K562 (cell line): ENCODE results near the gene CNIH3. TPM values are rescaled to one million over a fixed set of nuclear protein-coding genes. Genes with fewer than 3 reads are reported as not detected.
A peak's percentile ranks its signal among the peaks of the same experiment; 100 is the strongest.

Experiments
- ATAC-seq: fragments of 200-7000 bp; cut with Tn5 transposase; 3 replicates; pipeline ENCODE4 v1.9.1; 2020; ENCODE audit warnings: moderate library complexity
- BruUV-seq: library from RNA; stranded (reverse); fragments of 400-500 nt; replicated peaks from 2 replicates; lab custom pipeline; 2021; lab: Mats Ljungman, UMichigan
- CTCF ChIA-PET: fragments of 300-600 bp; formaldehyde crosslinking; extraction: SDS; loops from one replicate; lab custom pipeline; 2021; ENCODE audit warnings: low intra/inter-chr PET ratio; lab: Yijun Ruan, JAX
- POLR2A ChIA-PET: fragments of 300-600, 350-650 bp; sonication (Branson Sonifier 250); formaldehyde crosslinking; extraction: SDS; loops from one replicate; lab custom pipeline; 2021; ENCODE audit warnings: antibody characterized with exemption, inconsistent platforms; lab: Yijun Ruan, JAX
- DNase-seq, 4 experiments: peaks; one replicate each; pipeline versions ENCODE4 v3.0.0 to v3.0.0-alpha.2; 2011 to 2018; ENCODE audit warnings: low spot score in 3 of 4, mixed read lengths in 3 of 4; ENCODE audit errors: extremely low read depth in 1 of 4
- FAIRE-seq: peaks from 2 replicates; lab custom pipeline; 2011; peaks lifted over from hg19 to GRCh38; lab: Jason Lieb, UNC
- H2AFZ ChIP-seq: 2 replicates; pipeline ENCODE4 v1.6.0; 2011; ENCODE audit warnings: low read depth, low read length, control low read depth, inconsistent platforms
- H3K27ac ChIP-seq: fragments of 200-600 bp; 3 replicates; pipeline ENCODE4 v1.8.0; 2011; ENCODE audit warnings: low read depth, mild to moderate bottlenecking, control low read depth, inconsistent platforms, low read length, moderate library complexity, mixed read lengths; ENCODE audit errors: extremely low read depth
- H3K27me3 ChIP-seq, 2 experiments: fragments of 300-600 bp in 1 of 2; 2 replicates in 1 of 2; 3 replicates in 1 of 2; pipeline versions ENCODE4 v1.6.0 to v1.8.0; 2011; ENCODE audit warnings: inconsistent platforms in 2 of 2, low read length in 2 of 2, mild to moderate bottlenecking in 1 of 2, mixed read lengths in 1 of 2, moderate library complexity in 1 of 2; ENCODE audit not compliant: control insufficient read depth in 2 of 2, insufficient read depth in 2 of 2
- H3K36me3 ChIP-seq: fragments of 300-600 bp; 3 replicates; pipeline ENCODE4 v1.8.0; 2011; ENCODE audit warnings: mild to moderate bottlenecking, low read length, inconsistent platforms; ENCODE audit not compliant: control insufficient read depth, insufficient read depth
- H3K4me1 ChIP-seq, 2 experiments: fragments of 200-600 bp in 1 of 2; replicated peaks in 1 of 2; 2 replicates in 1 of 2; 3 replicates in 1 of 2; pipeline versions ENCODE4 v1.5.1 to v1.8.0; 2011; ENCODE audit warnings: inconsistent platforms in 2 of 2, low read length in 2 of 2, mild to moderate bottlenecking in 1 of 2, mixed read lengths in 1 of 2, moderate library complexity in 1 of 2; ENCODE audit not compliant: control insufficient read depth in 2 of 2, insufficient read depth in 2 of 2
- H3K4me2 ChIP-seq: 2 replicates; pipeline ENCODE4 v1.6.1; 2011; ENCODE audit warnings: low read length, control low read depth, inconsistent platforms, mixed read lengths; ENCODE audit not compliant: insufficient read depth
- H3K4me3 ChIP-seq: fragments of 200-600 bp; sonication (generic), shearing (Covaris generic); 2 replicates; pipeline ENCODE4 v1.5.1; 2016; ENCODE audit warnings: control low read depth, inconsistent platforms
- H3K79me2 ChIP-seq: fragments of 200-600 bp; 3 replicates; pipeline ENCODE4 v1.8.0; 2011; ENCODE audit warnings: low read length, inconsistent platforms; ENCODE audit not compliant: control insufficient read depth, insufficient read depth
- H3K9ac ChIP-seq, 2 experiments: 2 replicates each; pipeline versions ENCODE4 v1.6.0 to v1.6.1; 2011; ENCODE audit warnings: low read depth in 2 of 2, low read length in 2 of 2, control low read depth in 1 of 2, inconsistent platforms in 1 of 2, mild to moderate bottlenecking in 1 of 2, mixed read lengths in 1 of 2; ENCODE audit not compliant: insufficient read depth in 1 of 2
- H3K9me1 ChIP-seq: one replicate; pipeline ENCODE4 v1.6.0; 2011; ENCODE audit warnings: inconsistent platforms, mild to moderate bottlenecking, low read length, moderate library complexity; ENCODE audit not compliant: control insufficient read depth, insufficient read depth
- H3K9me3 ChIP-seq: replicated peaks from 2 replicates; pipeline ENCODE4 v1.5.1; 2011; ENCODE audit warnings: low read depth, low read length, inconsistent platforms; ENCODE audit not compliant: control insufficient read depth, insufficient read depth
- H4K20me1 ChIP-seq: replicated peaks from 2 replicates; pipeline ENCODE4 v1.6.1; 2011; ENCODE audit warnings: low read length, inconsistent platforms, mixed read lengths; ENCODE audit not compliant: control insufficient read depth, insufficient read depth
- ADNP ChIP-seq: fragments of 200-800 bp; sonication (Bioruptor generic); IDR thresholded peaks from 2 replicates; pipeline ENCODE4 v1.6.1; 2016; ENCODE audit warnings: missing genetic modification characterization, missing compliant biosample characterization
- CAMTA2 ChIP-seq: fragments of 250-450 bp; sonication (Bioruptor Pico); conservative IDR thresholded peaks from 2 replicates; pipeline ENCODE4 v1.5.1; 2022
- POLR2B ChIP-seq: fragments of 450-650 bp; IDR thresholded peaks from 2 replicates; pipeline ENCODE4 v1.6.1; 2018; ENCODE audit warnings: low read depth; ENCODE audit not compliant: partially characterized antibody
- SPI1 ChIP-seq: IDR thresholded peaks from 2 replicates; pipeline ENCODE4 v1.6.1; 2011; ENCODE audit warnings: low read depth, low read length, control low read depth, borderline replicate concordance
- ZNF24 ChIP-seq: fragments of 450-650 bp; IDR thresholded peaks from 2 replicates; pipeline ENCODE4 v1.6.1; 2016
- ZNF75A ChIP-seq: fragments of 450-650 bp; formaldehyde crosslinking; IDR thresholded peaks from 2 replicates; pipeline ENCODE4 v1.4.0; 2020; ENCODE audit warnings: mild to moderate bottlenecking
- WGBS: fragments of 100-300 bp; shearing (Covaris generic); methylation state at CpG from one replicate; pipeline ENCODE4 v1.1.6; 2016; ENCODE audit warnings: low coverage, mixed read lengths; ENCODE audit not compliant: insufficient coverage; ENCODE audit errors: missing lambda C conversion rate; 5-methylcytosine and 5-hydroxymethylcytosine counted together
- in situ Hi-C: fragments of 300-500 bp; cut with MboI; formaldehyde crosslinking; loops from 4 replicates; pipeline ENCODE4 v1.15.0; 2018; ENCODE audit warnings: inconsistent platforms, mixed read lengths
- intact Hi-C: fragments of 100-400 bp; cut with micrococcal nuclease; formaldehyde crosslinking; loops from 2 replicates; pipeline ENCODE4 v1.14.2; 2022
- polyA plus RNA-seq, 8 experiments: library from polyadenylated mRNA; depleted of rRNA in 4 of 8; stranded (reverse) in 5 of 8; unstranded in 3 of 8; fragments of >200 nt; fragmentation: Nextera tagmentation in 2 of 8; fragmentation: Illumina TruSeq in 1 of 8; extraction: Ambion mirVana in 2 of 8; extraction: Trizol in 1 of 8; gene quantifications; 2 replicates each; pipeline versions ENCODE4 v1.2.1 to v1.2.3, GENCODE V29; 2011 to 2014; ENCODE audit warnings: inconsistent platforms in 1 of 8, missing spikeins in 1 of 8
- total RNA-seq, 7 experiments: library from RNA; depleted of rRNA in 6 of 7; stranded (reverse); fragments of >200 nt in 6 of 7; fragmentation: Illumina TruSeq in 2 of 7; extraction: Trizol in 2 of 7; gene quantifications; 2 replicates each; pipeline versions ENCODE4 v1.2.1 to v1.2.3, GENCODE V29; 2011 to 2021; ENCODE audit warnings: low replicate concordance in 1 of 7
- TF ChIP-seq, protein P1 (sequence below): fragments of 450-650 bp; IDR thresholded peaks from 2 replicates; pipeline ENCODE4 v1.6.1; 2016; ENCODE audit warnings: mild to moderate bottlenecking, moderate library complexity

Gene CNIH3
- total and polyA plus RNA-seq, 9 of the 15 experiments (the other 6 are each of a cell fraction or from before 2014, with no cell fraction given): 0.14 to 1.8 (median 0.79) TPM

DNA sequence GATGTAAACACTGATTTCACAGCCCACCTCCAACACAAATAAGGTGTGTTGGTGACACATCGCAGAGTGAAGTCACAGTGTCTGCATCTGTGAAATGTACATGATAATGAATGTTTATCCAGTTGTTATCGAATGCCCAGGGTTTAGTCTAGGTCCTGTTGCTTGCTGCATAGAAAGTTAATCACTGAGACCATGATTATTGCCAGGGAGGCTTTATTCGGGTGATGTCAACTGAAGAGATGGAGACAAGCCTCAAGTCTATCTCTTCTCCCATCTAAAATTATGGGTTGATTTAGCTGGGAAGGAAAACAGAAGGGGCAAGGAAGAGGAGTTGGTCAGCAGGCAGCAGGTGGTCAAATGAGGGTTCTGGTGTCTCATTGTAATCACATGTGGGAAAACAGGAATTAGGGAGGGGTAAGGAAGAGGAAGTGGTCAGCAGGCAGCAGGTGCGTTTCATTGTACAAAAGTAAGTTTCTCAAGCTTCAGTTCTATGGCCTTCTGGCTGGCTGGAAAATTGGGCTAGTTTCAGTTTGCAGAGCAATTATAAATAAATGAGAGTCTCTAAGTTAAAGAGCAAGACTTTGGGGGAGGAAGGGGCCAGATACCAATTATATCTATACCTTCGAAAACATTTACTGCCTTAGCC, 167.0 kb downstream of the CNIH3 start:
- WGBS: 2% methylated on average over 5 of the region's 5 CpGs
- no peak for DNase-seq
- Histone ChIP-seq H3K27ac (no peak overlapping the region), H3K4me1 (no peaks in the 10 kb centered on the region), H3K9me1 (no peaks in the 10 kb centered on the region), H3K9ac (no peak overlapping the region), H3K27me3 (peaks cover 0 to 2% of the 10 kb centered on the region in 2 experiments; a peak in 1 of 5 replicates), H3K79me2 (no peaks in the 10 kb centered on the region), H4K20me1 (no peaks in the 10 kb centered on the region), H3K4me2 (no peak overlapping the region), H3K36me3 (no peaks in the 10 kb centered on the region), H3K9me3 (no peaks in the 10 kb centered on the region), H2AFZ (no peak overlapping the region), H3K4me3 (no peak overlapping the region)
- in situ Hi-C loops: no loop called here
- FAIRE-seq: no peak
- ATAC-seq: no peak
- peak; percentile 68; the same call in 1 of the 2 replicates for TF ChIP-seq SPI1
- TF ChIP-seq ZNF75A: 0 out of 2 replicates have a peak, but pooled peaks have one; percentile 36
- TF ChIP-seq ADNP (tag): no peak
- TF ChIP-seq CAMTA2 (CRISPR knock-in tag): no peak
- no peak for TF ChIP-seq ZNF24
- no peak for TF ChIP-seq POLR2B
- TF ChIP-seq, protein P1, sequence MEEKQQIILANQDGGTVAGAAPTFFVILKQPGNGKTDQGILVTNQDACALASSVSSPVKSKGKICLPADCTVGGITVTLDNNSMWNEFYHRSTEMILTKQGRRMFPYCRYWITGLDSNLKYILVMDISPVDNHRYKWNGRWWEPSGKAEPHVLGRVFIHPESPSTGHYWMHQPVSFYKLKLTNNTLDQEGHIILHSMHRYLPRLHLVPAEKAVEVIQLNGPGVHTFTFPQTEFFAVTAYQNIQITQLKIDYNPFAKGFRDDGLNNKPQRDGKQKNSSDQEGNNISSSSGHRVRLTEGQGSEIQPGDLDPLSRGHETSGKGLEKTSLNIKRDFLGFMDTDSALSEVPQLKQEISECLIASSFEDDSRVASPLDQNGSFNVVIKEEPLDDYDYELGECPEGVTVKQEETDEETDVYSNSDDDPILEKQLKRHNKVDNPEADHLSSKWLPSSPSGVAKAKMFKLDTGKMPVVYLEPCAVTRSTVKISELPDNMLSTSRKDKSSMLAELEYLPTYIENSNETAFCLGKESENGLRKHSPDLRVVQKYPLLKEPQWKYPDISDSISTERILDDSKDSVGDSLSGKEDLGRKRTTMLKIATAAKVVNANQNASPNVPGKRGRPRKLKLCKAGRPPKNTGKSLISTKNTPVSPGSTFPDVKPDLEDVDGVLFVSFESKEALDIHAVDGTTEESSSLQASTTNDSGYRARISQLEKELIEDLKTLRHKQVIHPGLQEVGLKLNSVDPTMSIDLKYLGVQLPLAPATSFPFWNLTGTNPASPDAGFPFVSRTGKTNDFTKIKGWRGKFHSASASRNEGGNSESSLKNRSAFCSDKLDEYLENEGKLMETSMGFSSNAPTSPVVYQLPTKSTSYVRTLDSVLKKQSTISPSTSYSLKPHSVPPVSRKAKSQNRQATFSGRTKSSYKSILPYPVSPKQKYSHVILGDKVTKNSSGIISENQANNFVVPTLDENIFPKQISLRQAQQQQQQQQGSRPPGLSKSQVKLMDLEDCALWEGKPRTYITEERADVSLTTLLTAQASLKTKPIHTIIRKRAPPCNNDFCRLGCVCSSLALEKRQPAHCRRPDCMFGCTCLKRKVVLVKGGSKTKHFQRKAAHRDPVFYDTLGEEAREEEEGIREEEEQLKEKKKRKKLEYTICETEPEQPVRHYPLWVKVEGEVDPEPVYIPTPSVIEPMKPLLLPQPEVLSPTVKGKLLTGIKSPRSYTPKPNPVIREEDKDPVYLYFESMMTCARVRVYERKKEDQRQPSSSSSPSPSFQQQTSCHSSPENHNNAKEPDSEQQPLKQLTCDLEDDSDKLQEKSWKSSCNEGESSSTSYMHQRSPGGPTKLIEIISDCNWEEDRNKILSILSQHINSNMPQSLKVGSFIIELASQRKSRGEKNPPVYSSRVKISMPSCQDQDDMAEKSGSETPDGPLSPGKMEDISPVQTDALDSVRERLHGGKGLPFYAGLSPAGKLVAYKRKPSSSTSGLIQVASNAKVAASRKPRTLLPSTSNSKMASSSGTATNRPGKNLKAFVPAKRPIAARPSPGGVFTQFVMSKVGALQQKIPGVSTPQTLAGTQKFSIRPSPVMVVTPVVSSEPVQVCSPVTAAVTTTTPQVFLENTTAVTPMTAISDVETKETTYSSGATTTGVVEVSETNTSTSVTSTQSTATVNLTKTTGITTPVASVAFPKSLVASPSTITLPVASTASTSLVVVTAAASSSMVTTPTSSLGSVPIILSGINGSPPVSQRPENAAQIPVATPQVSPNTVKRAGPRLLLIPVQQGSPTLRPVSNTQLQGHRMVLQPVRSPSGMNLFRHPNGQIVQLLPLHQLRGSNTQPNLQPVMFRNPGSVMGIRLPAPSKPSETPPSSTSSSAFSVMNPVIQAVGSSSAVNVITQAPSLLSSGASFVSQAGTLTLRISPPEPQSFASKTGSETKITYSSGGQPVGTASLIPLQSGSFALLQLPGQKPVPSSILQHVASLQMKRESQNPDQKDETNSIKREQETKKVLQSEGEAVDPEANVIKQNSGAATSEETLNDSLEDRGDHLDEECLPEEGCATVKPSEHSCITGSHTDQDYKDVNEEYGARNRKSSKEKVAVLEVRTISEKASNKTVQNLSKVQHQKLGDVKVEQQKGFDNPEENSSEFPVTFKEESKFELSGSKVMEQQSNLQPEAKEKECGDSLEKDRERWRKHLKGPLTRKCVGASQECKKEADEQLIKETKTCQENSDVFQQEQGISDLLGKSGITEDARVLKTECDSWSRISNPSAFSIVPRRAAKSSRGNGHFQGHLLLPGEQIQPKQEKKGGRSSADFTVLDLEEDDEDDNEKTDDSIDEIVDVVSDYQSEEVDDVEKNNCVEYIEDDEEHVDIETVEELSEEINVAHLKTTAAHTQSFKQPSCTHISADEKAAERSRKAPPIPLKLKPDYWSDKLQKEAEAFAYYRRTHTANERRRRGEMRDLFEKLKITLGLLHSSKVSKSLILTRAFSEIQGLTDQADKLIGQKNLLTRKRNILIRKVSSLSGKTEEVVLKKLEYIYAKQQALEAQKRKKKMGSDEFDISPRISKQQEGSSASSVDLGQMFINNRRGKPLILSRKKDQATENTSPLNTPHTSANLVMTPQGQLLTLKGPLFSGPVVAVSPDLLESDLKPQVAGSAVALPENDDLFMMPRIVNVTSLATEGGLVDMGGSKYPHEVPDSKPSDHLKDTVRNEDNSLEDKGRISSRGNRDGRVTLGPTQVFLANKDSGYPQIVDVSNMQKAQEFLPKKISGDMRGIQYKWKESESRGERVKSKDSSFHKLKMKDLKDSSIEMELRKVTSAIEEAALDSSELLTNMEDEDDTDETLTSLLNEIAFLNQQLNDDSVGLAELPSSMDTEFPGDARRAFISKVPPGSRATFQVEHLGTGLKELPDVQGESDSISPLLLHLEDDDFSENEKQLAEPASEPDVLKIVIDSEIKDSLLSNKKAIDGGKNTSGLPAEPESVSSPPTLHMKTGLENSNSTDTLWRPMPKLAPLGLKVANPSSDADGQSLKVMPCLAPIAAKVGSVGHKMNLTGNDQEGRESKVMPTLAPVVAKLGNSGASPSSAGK: no peak
- intact Hi-C loops: no loop called here
- ChIA-PET CTCF (no interaction called here), POLR2A (interaction anchor here (1.1 kb wide), 1 partner anchor 15 kb away, joined by 3 read pairs; no protein-coding TSS in a partner anchor)
- no TSS peak for BruUV-seq
